ENCODE results near the gene CLDN10. TPM values are rescaled to one million over a fixed set of nuclear protein-coding genes. Genes with fewer than 3 reads are reported as not detected.

The CLDN10 gene
- total and polyA plus RNA-seq, 2 experiments from 2014 or later: 0.83 to 2.4 TPM

GRCh38 chr13:95523598-95523997 lies 28.9 kb upstream of the CLDN10 start:
- Histone ChIP-seq H3K79me2 (no peaks in the 10 kb centered on the region), H3K27me3 (no peaks in the 10 kb centered on the region), H4K20me1 (ENCODE audit: insufficient read depth, poor library complexity, severe bottlenecking) (no peaks in the 10 kb centered on the region), H3K9me3 (ENCODE audit: low read depth) (no peaks in the 10 kb centered on the region), H2AFZ (no peak overlapping the region), H3K9me2 (replicated peaks; ENCODE audit: insufficient read depth) (no peaks in the 10 kb centered on the region), H3K4me1 (ENCODE audit: insufficient read depth) (no peaks in the 10 kb centered on the region), H3K27ac (no peak overlapping the region), H3K36me3 (replicated peaks; ENCODE audit: insufficient read depth, low read depth) (no peaks in the 10 kb centered on the region), H3K4me3 (no peak overlapping the region), H3K4me2 (no peak overlapping the region)
- no peak for DNase-seq (ENCODE audit: low spot score)
- WGBS (ENCODE audit: low lambda C conversion rate, missing lambda C conversion rate): 80% methylated on average over 5 of the region's 5 CpGs
- no peak for TF ChIP-seq EZH2phosphoT487 (IDR thresholded peaks at IDR 0.05; ENCODE audit: low read depth, severe bottlenecking, unreplicated experiment)
- no peak for TF ChIP-seq EZH2 (IDR thresholded peaks at IDR 0.05; ENCODE audit: borderline replicate concordance)
- TF ChIP-seq, protein P1, sequence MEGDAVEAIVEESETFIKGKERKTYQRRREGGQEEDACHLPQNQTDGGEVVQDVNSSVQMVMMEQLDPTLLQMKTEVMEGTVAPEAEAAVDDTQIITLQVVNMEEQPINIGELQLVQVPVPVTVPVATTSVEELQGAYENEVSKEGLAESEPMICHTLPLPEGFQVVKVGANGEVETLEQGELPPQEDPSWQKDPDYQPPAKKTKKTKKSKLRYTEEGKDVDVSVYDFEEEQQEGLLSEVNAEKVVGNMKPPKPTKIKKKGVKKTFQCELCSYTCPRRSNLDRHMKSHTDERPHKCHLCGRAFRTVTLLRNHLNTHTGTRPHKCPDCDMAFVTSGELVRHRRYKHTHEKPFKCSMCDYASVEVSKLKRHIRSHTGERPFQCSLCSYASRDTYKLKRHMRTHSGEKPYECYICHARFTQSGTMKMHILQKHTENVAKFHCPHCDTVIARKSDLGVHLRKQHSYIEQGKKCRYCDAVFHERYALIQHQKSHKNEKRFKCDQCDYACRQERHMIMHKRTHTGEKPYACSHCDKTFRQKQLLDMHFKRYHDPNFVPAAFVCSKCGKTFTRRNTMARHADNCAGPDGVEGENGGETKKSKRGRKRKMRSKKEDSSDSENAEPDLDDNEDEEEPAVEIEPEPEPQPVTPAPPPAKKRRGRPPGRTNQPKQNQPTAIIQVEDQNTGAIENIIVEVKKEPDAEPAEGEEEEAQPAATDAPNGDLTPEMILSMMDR (IDR thresholded peaks at IDR 0.05; ENCODE audit: poor library complexity): no peak

DNA sequence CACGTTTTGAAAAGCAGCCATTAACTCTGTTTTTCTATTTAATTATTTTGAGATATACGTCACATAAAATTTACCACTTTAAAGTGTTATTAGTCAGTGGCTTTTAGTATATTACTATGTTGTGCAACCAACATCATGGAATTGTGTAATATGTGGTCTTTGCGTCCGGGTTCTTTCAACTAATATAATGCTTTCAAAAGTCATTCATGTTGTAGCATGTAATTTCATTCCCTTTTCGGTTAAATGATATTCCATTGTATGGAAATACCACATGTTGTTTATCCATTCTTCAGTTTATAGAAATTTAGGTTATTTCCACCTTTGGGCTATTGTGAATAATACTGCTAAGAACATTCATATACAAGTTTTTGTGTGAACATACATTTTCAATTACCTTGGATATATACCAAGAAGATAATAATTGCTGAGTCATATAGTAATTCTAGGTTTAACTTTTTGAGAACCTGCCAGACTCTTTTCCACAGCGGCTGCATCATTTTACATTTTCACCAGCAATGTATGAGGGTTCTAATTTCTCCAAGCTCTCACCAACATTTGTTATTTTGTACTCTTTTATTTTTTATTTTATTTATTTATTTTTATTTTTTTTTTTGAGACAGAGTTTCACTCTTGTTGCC lies 28.1 kb upstream of the CLDN10 start:
- no peaks in the 10 kb centered on the region for H3K27me3 ChIP-seq
- H3K27ac ChIP-seq: no peak overlapping the region
- H3K4me2 ChIP-seq: no peak overlapping the region
- H3K36me3 ChIP-seq (replicated peaks; ENCODE audit: insufficient read depth, low read depth): no peaks in the 10 kb centered on the region
- no peak for DNase-seq (ENCODE audit: low spot score)
- no peak overlapping the region for H2AFZ ChIP-seq
- H4K20me1 ChIP-seq (ENCODE audit: insufficient read depth, poor library complexity, severe bottlenecking): no peaks in the 10 kb centered on the region
- no peaks in the 10 kb centered on the region for H3K9me3 ChIP-seq (ENCODE audit: low read depth)
- TF ChIP-seq EZH2phosphoT487 (IDR thresholded peaks at IDR 0.05; ENCODE audit: low read depth, severe bottlenecking, unreplicated experiment): no peak
- no peak for TF ChIP-seq EZH2 (IDR thresholded peaks at IDR 0.05; ENCODE audit: borderline replicate concordance)
- no peaks in the 10 kb centered on the region for H3K9me2 ChIP-seq (replicated peaks; ENCODE audit: insufficient read depth)
- no peak overlapping the region for H3K4me3 ChIP-seq
- 69% methylated on average over 6 of the region's 6 CpGs for WGBS (ENCODE audit: low lambda C conversion rate, missing lambda C conversion rate)
- no peaks in the 10 kb centered on the region for H3K4me1 ChIP-seq (ENCODE audit: insufficient read depth)
- H3K79me2 ChIP-seq: no peaks in the 10 kb centered on the region

GRCh38 chr13:95527955-95528354 lies 24.6 kb upstream of the CLDN10 start:
- H3K27me3 ChIP-seq: no peaks in the 10 kb centered on the region
- H3K9me3 ChIP-seq (ENCODE audit: low read depth): no peaks in the 10 kb centered on the region
- no peak overlapping the region for H3K4me2 ChIP-seq
- H3K9me2 ChIP-seq (replicated peaks; ENCODE audit: insufficient read depth): no peaks in the 10 kb centered on the region
- no peak overlapping the region for H3K27ac ChIP-seq
- 80% methylated on average over 1 of the region's 1 CpG for WGBS (ENCODE audit: low lambda C conversion rate, missing lambda C conversion rate)
- no peaks in the 10 kb centered on the region for H3K36me3 ChIP-seq (replicated peaks; ENCODE audit: insufficient read depth, low read depth)
- TF ChIP-seq EZH2 (IDR thresholded peaks at IDR 0.05; ENCODE audit: borderline replicate concordance) (no peak), EZH2phosphoT487 (IDR thresholded peaks at IDR 0.05; ENCODE audit: low read depth, severe bottlenecking, unreplicated experiment) (no peak)
- TF ChIP-seq, protein P1 (IDR thresholded peaks at IDR 0.05; ENCODE audit: poor library complexity): no peak
- no peaks in the 10 kb centered on the region for H3K4me1 ChIP-seq (ENCODE audit: insufficient read depth)
- H2AFZ ChIP-seq: no peak overlapping the region
- no peaks in the 10 kb centered on the region for H4K20me1 ChIP-seq (ENCODE audit: insufficient read depth, poor library complexity, severe bottlenecking)
- H3K4me3 ChIP-seq: no peak overlapping the region
- no peaks in the 10 kb centered on the region for H3K79me2 ChIP-seq
- no peak for DNase-seq (ENCODE audit: low spot score)

- Histone ChIP-seq H3K9me2 (replicated peaks; ENCODE audit: insufficient read depth) (no peaks in the 10 kb centered on the region), H3K79me2 (no peaks in the 10 kb centered on the region), H3K27ac (no peak overlapping the region), H3K9me3 (ENCODE audit: low read depth) (no peaks in the 10 kb centered on the region), H2AFZ (no peak overlapping the region), H3K36me3 (replicated peaks; ENCODE audit: insufficient read depth, low read depth) (no peaks in the 10 kb centered on the region), H3K4me3 (no peak overlapping the region), H4K20me1 (ENCODE audit: insufficient read depth, poor library complexity, severe bottlenecking) (no peaks in the 10 kb centered on the region), H3K4me1 (ENCODE audit: insufficient read depth) (no peaks in the 10 kb centered on the region), H3K27me3 (no peaks in the 10 kb centered on the region), H3K4me2 (no peak overlapping the region)
- 82% methylated on average over 5 of the region's 5 CpGs for WGBS (ENCODE audit: low lambda C conversion rate, missing lambda C conversion rate)
- TF ChIP-seq, protein P1 (IDR thresholded peaks at IDR 0.05; ENCODE audit: poor library complexity): no peak
- TF ChIP-seq EZH2phosphoT487 (IDR thresholded peaks at IDR 0.05; ENCODE audit: low read depth, severe bottlenecking, unreplicated experiment): no peak
- TF ChIP-seq EZH2 (IDR thresholded peaks at IDR 0.05; ENCODE audit: borderline replicate concordance): no peak
- DNase-seq (ENCODE audit: low spot score): no peak
Measured at GRCh38 chr13:95530178-95530577, 22.3 kb upstream of the CLDN10 start.
